H1 (cell line): ENCODE measurements around the gene TMEM254. TPM values are rescaled to one million over a fixed set of nuclear protein-coding genes. Genes with fewer than 3 reads are reported as not detected.

Experiments
- TAF7 ChIP-seq: optimal IDR thresholded peaks from 2 replicates; pipeline ENCODE3; 2011; ENCODE audit warnings: low read depth, mild to moderate bottlenecking, inconsistent platforms, low read length, moderate library complexity, borderline replicate concordance
- polyA plus RNA-seq, 7 experiments: library from polyadenylated mRNA; depleted of rRNA in 3 of 7; stranded (reverse) in 5 of 7; unstranded in 2 of 7; fragments of >200 nt in 5 of 7; fragments of 200-250 nt in 2 of 7; gene quantifications; 1 replicate in 5 of 7; 2 replicates in 1 of 7; 4 replicates in 1 of 7; pipeline versions ENCODE4 v1.2.1 to v1.2.3, GENCODE V29; 2011 to 2013; ENCODE audit warnings: missing spikeins in 2 of 7, mixed read lengths in 2 of 7
- total RNA-seq: library from RNA; stranded (reverse); fragmentation: NEBNext Ultra II Directional; extraction: Animal tissue kit (Norgen Biotek cat#: 25700); gene quantifications from 2 replicates; pipeline ENCODE4 v1.2.1, GENCODE V29; 2021

Gene TMEM254
- total and polyA plus RNA-seq, 2 of the 8 experiments (the other 6 are each of a cell fraction or from before 2014, with no cell fraction given): 26.9 to 61.2 TPM

GRCh38 chr10:80050752-80051151, 27.7 kb upstream of the TMEM254 start (continued):
- no peak for TF ChIP-seq TAF7
